H1 (cell line): ENCODE results near the gene CAMP.
"Not testable (repeated sequence)": the region's sequence is repeated elsewhere in the genome, so short reads cannot be mapped to it uniquely, and the experiment has no call there.

Experiments
- BACH1 ChIP-seq: IDR thresholded peaks from 2 replicates; pipeline ENCODE4 v1.6.1; 2012; ENCODE audit warnings: low read length, improper control_type of control experiment
- CHD2 ChIP-seq: IDR thresholded peaks from 2 replicates; pipeline ENCODE4 v1.6.1; 2012; ENCODE audit warnings: low read length, improper control_type of control experiment
- CTCF ChIP-seq, 3 experiments: IDR thresholded peaks; 1 replicate in 2 of 3; 2 replicates in 1 of 3; pipeline versions ENCODE4 v1.5.1 to v1.6.1; 2011; ENCODE audit warnings: low read length in 3 of 3, mild to moderate bottlenecking in 3 of 3, inconsistent platforms in 2 of 3, low read depth in 1 of 3, moderate library complexity in 1 of 3; ENCODE audit not compliant: insufficient read depth in 1 of 3; ENCODE audit errors: control extremely low read depth in 1 of 3
- EP300 ChIP-seq, 2 experiments: IDR thresholded peaks; 1 replicate in 1 of 2; 2 replicates in 1 of 2; pipeline ENCODE4 v1.6.1; 2011 to 2012; ENCODE audit warnings: low read depth in 2 of 2, low read length in 2 of 2, mild to moderate bottlenecking in 2 of 2, borderline replicate concordance in 1 of 2, inconsistent platforms in 1 of 2, moderate library complexity in 1 of 2
- EZH2 ChIP-seq: fragments of 200-600 bp; sonication (generic); IDR thresholded peaks from 2 replicates; pipeline ENCODE4 v1.7.1; 2012; ENCODE audit warnings: low read depth, mild to moderate bottlenecking, moderate library complexity, low read length, inconsistent platforms; ENCODE audit not compliant: severe bottlenecking
- POLR2A ChIP-seq, 2 experiments: IDR thresholded peaks; 1 replicate in 1 of 2; 2 replicates in 1 of 2; pipeline ENCODE4 v1.6.1; 2011; ENCODE audit warnings: low read depth in 2 of 2, low read length in 2 of 2, mild to moderate bottlenecking in 2 of 2; ENCODE audit errors: control extremely low read depth in 1 of 2
- POLR2AphosphoS5 ChIP-seq: IDR thresholded peaks from 2 replicates; pipeline ENCODE4 v1.6.1; 2011; ENCODE audit warnings: low read depth, low read length
- RFX5 ChIP-seq: IDR thresholded peaks from 2 replicates; pipeline ENCODE4 v1.6.1; 2011; ENCODE audit warnings: low read depth, low read length, improper control_type of control experiment, borderline replicate concordance
- SIX5 ChIP-seq: IDR thresholded peaks from 2 replicates; pipeline ENCODE4 v1.6.1; 2011; ENCODE audit warnings: mild to moderate bottlenecking, low read depth, low read length
- SP2 ChIP-seq: IDR thresholded peaks from 2 replicates; pipeline ENCODE4 v1.6.1; 2012; ENCODE audit warnings: mild to moderate bottlenecking, low read length, inconsistent platforms

GRCh38 chr3:48210534-48210933 is 12.8 kb upstream of the CAMP start:
- TF ChIP-seq CTCF (IDR thresholded peaks at IDR 0.05; ENCODE audit: control extremely low read depth in 1 of 3, insufficient read depth in 1 of 3, low read depth in 1 of 3, low read length in 3 of 3); POLR2AphosphoS5; EZH2; POLR2A (IDR thresholded peaks at IDR 0.05; ENCODE audit: control extremely low read depth in 1 of 2, low read depth in 2 of 2, low read length in 2 of 2); SIX5; BACH1; CHD2; EP300 (IDR thresholded peaks at IDR 0.05; ENCODE audit: borderline replicate concordance in 1 of 2, low read depth in 2 of 2, low read length in 2 of 2); SP2; RFX5: not testable (repeated sequence)
